GM18868 (cell line): ENCODE measurements around the gene TRIM59.

Experiments used
- ATAC-seq: cut with Tn5 transposase; IDR thresholded peaks from one replicate; pipeline ENCODE4 v1.9.1; 2021; ENCODE audit warnings: mild to moderate bottlenecking, moderate library complexity; ENCODE audit not compliant: unreplicated experiment

TRIM59 gene, protein sequence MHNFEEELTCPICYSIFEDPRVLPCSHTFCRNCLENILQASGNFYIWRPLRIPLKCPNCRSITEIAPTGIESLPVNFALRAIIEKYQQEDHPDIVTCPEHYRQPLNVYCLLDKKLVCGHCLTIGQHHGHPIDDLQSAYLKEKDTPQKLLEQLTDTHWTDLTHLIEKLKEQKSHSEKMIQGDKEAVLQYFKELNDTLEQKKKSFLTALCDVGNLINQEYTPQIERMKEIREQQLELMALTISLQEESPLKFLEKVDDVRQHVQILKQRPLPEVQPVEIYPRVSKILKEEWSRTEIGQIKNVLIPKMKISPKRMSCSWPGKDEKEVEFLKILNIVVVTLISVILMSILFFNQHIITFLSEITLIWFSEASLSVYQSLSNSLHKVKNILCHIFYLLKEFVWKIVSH

DNA sequence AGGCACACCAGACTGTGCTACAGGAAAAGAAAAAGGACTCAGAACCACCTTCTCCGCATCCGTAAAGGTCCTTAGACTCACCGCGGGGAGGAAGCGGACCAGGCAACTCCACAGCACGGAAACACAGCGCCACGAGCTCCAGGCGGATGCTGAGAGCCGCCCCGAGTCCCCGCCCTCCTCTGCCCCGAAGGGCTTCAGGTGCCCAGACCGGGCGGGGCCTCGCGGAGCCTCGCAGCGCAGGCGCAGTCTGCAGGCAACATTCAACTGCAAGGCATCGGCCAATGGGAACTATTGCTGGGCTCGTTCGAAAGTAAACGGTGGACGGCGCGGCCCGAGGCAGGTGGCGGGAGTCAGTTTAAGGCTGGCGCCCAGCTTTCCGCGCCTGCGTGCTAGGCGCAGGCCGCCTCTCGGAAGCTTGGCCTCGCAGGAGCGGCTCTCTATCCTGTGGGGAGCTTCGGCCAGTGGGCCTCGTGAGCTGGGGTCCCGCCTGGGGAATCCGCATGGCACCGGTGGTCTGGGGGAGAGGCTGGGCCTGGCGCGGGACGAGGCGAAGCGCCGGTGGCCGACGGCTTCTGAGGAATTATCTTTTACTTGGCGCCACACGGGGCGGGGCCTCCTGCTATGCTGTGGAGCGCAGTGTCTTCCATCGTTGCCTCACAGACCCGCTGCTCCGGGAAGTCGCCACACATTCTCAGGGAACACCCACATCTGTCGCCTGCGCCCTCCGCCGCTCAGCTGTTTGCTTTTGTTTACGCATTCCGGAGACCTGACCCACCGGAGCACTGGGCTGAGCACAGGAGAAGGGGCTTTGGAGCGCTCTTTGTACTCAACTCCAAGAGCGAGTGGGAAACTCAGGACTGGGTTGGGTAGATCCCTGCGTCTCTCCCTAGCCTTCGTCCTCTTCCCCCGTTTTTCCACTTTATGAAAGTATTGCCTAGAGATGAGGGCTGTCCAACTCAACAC, at the start of gene TRIM59:
TRIM59 (minus strand) TSS at position 151 of the 963 bp plus-strand sequence. CDS start 10,603 bp downstream, outside the sequence.
- ATAC-seq: peak; percentile 95

- ATAC-seq: no peak
These were observed 48.6 kb upstream of the TRIM59 start for GRCh38 chr3:160498202-160498601.

DNA sequence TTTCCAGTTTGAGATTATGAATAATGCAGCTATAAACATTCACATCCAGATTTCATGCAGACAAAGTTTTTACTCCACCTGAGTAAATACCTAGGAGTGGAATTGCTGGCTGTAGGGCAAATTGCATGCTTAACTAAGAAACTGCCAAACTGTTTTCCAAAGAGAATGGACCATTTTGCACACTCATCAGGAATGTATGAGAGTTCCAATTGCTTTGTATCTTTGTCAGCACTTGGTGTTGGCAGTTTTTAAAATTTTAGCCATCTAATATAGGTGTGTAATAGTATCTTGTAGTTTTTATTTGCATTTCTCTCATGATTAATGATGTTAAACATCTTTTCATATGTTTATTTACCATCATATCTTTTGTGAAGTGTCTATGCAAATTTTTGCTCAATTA, 40.6 kb upstream of the TRIM59 start:
- no peak for ATAC-seq

GRCh38 chr3:160486459-160486869, 36.9 kb upstream of the TRIM59 start:
- ATAC-seq: no peak

DNA sequence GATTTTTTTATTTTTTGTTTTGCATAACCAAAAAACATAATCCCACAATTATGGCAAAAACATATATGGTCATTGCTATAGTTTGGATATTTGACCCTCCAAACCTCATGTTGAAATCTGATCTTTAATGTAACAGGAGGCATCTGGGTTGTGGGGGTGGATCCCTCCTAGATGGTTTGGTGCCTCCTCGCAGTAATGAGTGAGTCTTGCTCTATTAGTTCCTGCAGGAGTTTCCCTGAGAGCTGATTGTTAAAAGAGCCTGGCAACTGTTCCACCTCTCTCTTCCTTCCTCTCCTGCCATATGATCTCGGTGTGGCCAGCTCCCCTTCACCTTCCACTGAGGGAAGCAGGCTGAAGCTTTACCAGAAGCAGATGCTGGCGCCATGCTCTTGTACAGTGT, 33.2 kb upstream of the TRIM59 start:
- no peak for ATAC-seq

DNA sequence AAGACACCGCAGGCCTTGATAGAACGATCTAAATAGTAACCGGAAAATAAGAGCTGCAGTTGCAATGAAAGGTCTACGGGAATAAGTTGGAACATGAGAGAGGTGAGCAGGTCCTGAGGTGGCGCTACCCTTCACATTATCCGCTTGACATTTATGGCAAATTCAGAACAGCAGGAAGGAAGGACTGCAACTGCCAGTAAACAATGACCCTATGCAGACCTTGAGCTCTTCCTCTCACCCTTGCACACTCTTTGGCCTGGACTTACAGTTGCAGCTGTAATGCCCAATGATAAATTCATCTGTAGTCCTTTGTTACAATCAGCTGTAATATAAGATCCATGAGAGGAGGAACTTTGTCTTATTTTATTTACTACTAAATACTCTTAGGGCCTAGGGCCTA, 32.3 kb upstream of the TRIM59 start:
- no peak for ATAC-seq

GRCh38 chr3:160480931-160481330, 31.3 kb upstream of the TRIM59 start:
- ATAC-seq: no peak

DNA sequence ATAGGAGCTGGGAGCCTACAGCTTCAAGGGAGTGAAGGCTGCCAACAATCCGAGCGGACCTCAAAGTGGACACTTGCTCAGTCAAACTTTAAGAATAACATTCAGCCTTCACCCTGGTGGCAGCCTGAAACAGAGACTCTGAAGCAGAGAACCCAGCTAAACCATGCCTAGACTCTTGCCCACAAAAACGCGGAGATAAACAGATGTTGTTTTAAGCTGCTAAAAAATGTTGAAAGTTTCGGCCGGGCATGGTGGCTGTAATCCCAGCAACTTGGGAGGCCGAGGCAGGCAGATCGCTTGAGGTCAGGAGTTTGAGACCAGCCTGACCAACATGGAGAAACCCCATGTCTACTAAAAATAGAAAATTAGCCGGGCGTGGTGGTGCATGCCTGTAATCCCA, 29.8 kb upstream of the TRIM59 start:
- ATAC-seq: no peak

DNA sequence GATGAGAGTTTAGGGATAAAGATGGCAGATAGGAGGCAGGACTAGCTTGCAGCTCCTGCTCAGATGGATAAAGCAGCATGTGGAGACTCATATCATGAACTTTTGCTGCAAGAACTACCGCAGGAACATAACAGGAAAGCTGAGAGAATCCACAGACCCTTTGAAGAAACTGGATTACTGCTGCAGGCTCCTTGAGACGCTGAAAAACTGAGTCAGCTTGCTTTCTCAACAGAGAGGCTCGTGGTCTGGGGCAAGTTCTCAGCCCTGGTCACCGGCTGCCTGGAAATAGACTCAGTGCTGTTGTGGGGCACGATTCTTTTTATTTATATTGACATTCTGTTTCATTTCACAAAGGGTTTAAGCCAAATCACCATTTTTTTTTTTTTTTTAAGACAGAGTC, 28.8 kb upstream of the TRIM59 start:
- ATAC-seq: no peak

DNA sequence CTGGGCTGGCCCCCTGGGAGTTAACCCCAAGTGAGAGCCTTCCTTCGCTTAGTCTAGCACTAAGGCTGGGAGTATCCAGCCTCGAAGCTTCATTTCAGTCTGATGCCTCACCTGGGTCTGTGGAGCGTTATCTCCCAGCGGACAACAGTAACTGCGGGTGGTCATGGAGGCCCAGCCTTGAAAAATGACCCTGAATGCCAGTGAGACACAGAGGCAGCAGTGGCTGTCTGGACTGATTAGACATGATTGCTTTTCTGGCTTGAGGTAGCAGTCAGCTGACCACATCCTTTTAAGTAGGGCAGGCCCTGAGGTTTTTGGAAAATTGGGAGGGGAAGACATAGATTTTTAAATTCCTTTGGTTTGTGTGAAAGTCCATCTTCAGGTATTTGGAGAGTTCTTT, 28.2 kb upstream of the TRIM59 start:
- ATAC-seq: no peak

DNA sequence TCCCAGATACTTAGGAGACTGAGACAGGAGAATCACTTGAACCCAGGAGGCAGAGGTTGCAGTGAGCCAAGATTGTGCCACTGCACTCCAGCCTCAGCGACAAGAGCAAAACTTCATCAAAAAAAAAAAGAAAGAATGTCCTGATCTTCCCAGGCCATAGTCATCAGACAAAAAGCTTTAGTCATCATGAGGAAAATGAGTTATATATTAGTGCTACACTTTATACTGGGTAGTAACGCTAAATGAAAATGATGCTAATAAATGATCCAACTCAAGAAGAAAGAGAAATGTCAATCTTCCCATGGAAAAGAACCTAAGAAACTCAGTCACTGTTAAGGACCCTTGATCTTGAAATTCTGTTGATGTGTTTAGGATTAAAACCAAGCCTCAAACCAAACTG, 26.3 kb upstream of the TRIM59 start:
- no peak for ATAC-seq

DNA sequence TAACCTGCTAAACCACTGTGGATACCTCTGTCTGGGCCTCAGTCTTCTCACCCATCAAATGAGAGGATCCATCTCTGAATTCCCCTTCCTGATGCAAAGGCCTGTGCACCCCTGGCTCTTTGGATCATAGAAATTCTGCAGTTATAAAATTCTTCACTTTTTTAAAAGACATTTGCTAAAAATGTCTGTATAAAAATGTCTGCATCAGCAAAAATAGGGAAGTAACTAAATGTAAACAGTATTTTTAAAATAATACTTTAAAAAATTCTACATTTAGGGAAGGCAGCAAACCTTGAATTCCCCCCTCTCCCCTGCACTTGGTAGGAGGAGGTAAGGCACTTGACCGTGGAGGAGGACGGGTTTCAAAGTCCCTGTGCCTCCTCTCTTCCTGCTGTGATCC, 25.6 kb upstream of the TRIM59 start:
- ATAC-seq: no peak

DNA sequence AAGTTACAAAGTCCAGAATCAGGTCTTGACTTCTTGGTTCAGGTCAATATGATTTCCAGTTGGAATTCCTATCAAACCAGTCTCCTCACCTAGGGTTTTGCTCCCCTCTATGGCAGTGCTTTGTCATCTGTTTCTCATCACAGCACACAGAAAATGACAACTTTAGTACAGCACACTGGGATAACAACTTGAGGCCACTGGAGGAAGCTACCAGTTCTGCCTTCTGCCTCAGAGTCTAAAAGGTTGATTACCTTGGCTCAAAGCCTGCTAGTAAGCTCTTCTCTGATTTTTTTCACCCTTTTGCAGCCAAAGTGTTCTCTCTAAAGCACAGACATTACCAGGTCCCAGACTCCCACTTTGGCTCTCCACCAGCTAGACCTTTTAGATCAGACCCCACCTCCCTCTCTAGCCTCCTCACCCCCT, 24.8 kb upstream of the TRIM59 start:
- no peak for ATAC-seq

DNA sequence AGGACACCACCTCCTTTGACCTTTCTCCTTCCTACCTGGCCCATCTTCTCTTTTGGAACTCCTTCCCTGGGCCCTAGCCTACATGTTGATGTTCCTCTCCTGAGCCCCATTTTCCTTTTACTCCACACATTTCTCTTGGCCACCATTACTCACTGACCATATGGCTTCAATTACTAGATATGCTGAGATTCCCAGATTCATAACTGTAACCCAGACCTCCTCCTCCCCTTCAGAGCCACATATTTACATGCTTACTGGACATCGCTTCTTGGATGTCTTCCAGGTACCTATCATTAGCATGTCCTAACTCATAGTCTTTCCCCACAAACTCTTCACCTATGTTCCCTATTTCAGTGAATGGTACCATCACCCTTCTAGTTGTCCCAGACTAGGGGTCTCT, 24.4 kb upstream of the TRIM59 start:
- ATAC-seq: no peak

DNA sequence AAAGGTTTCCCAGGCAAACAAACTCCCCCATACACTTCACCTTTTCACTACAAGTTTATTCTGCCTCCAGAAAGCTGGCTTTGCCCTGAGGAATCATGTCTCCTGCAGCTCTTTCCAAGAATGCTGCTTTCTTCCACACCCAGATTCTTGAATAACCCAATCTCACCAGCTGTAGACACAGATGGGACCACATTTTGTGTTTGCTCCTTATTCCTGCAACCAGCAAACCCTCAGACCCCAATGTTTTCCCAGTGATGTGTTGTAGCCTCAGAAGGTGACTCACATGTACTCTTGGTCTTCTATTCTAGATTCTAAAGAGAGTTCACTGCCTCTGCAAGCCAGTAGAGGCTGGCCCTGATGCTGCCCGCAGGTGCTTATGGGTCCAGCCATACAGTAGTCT, 23.6 kb upstream of the TRIM59 start:
- no peak for ATAC-seq

DNA sequence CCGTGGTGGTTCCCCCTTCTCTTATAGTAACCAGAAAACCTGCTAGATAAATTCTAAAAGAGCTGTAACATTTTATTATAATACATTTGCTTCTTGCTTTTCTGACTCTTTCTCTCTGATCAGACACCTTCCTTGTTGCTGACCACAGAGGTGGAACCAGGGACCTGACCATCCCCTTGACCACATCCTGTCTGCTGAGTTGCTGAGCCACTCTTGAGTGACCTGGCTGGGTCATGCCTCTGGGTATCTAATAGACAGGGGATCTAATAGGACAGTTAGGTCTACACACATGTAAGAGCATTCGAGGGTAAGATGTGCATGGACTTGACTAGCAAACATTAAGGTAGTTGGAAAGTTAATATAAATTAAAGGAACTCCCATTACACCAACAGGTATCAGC, 22.8 kb upstream of the TRIM59 start:
- no peak for ATAC-seq

DNA sequence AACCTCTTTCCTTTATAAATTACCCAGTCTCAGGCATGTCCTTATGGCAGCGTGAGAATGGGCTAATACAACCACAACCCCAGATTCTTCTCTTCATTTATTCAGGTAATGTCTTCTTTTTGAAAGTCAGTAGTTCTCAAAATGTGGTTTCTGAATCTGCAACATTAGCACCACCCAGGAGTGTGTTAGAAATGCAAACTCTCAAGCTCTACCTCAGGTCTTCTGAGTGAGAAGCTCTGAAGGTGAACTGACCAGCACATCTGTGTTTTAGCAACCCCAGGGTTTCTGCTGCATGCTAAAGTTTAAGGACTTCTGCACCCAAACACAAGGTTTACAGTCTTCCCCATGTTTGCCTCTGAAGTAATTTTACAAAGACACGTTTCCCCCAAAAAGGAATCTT, 22.3 kb upstream of the TRIM59 start:
- no peak for ATAC-seq

DNA sequence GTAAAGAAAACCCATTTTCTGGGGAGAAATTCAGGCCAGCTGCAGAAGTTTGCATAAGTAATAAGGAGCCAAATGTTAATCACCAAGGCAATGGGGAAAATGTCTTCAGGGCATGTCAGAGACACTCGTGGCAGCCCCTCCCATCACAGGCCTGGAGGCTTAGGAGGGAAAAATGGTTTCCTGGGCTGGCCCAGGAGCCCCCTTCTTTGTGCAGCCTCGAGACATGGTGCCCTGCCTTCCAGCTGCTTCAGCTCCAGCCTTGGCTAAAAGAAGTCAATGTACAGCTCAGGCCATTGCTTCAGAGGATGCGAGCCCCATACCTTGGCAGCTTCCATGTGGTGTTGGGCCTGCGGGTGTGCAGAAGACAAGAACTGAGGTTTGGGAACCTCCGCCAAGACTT, 20.6 kb upstream of the TRIM59 start:
- no peak for ATAC-seq

GRCh38 chr3:160464971-160465370, 15.4 kb upstream of the TRIM59 start:
- ATAC-seq: no peak

DNA sequence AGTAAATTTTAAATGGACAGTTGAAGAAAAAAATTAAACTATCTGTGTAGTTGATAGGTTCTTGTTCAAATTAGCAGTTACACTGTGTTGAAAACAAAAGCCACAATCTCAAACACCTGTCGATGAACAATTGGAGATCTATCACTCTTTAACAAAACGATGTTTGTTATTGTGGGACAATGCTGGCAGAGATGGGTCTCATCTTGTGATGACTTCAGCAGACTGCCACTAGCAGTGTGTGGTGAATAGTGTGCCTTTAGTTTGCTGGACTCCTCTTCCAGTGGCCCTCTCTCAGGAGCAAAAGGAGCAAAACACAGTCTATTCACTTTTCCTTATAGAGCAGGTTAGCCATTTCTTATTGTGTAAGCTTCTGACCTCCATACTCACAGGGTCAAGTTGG, 14.7 kb upstream of the TRIM59 start:
- ATAC-seq: no peak

GRCh38 chr3:160460033-160460432, 10.4 kb upstream of the TRIM59 start:
- no peak for ATAC-seq

DNA sequence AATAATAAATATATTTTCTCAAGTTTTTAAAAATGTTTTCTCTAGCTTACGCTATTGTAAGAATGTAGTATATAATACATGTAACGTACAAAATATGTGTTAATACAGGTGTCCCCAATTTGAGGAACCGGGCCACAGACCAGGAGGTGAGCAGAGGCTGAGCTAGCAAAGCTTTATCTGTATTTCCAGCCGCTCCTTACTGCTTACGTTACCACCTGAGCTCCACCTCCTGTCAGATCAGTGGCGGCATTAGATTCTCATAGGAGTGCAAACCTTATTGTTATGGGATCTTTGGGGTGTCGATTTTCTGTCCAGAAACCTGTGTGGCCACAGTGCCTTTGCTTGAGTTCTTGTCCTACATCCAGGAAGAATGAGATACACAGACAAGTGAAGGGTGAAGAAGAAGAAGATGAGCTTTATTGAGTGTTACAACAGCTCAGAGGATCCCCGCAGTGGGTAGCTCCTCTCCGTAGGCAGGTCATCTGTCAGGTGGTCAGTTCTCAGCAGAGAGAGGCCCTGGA, 9.9 kb upstream of the TRIM59 start:
- ATAC-seq: no peak
